ENCODE results near the gene CAMLG.

The CAMLG gene

GRCh38 chr5:134784241-134784920 lies 46.0 kb downstream of the CAMLG start:
- no peak for DNase-seq (ENCODE audit: low read depth)

DNA sequence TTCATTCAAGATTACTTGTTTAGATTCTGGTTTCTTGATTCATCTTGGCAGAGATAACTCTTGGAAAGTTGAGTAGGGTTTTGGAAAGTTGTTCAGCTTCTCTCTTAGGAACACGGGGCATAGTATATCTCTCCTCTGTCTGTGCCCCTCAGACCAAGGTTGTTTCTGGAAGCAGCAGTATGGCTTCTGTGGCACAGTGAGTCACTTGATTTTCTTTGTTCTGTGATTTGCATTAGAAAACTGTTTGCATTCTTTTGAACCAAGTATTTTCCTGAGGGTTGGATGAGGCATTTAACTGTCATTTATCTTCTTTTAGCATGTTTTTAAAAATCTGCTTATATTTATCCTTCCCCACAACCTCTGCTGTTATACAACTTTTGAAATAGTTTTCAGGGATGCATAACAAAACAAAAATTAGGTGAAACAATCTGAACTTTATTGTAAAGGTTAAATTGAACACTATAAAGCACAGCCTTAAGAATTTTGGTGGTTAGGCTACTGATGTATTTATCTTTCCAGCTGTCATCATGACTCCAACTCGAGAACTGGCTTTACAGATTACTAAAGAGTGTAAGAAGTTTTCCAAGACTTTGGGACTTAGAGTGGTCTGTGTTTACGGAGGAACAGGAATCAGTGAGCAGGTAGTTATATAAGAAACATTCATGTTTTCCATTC lies 46.7 kb downstream of the CAMLG start:
- no peak for DNase-seq (ENCODE audit: low read depth)

- DNase-seq (ENCODE audit: low read depth) = no peak
These were observed 49.3 kb downstream of the CAMLG start for GRCh38 chr5:134787692-134788091.

DNA sequence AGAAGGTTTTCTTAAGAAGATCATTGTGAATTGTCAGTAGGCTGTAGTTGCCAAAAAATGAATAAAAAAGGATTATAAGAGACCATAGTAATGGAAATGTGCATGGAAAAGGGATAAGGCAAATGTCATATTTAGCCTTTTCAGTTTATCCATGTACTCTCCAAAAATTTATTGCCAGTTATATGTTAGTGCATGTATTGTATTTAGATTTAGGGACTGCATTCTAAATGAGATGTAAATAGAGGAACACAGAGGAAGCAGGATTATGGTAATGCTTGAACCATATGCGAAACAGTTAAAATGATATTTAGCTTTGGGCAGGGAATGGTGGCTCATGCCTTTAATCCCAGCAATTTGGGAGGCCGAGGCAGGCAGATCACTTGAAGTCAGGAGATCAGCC lies 53.2 kb downstream of the CAMLG start:
- DNase-seq (ENCODE audit: low read depth) = no peak

- no peak for DNase-seq (ENCODE audit: low read depth)
These were observed 53.9 kb downstream of the CAMLG start for GRCh38 chr5:134792286-134792685.

DNA sequence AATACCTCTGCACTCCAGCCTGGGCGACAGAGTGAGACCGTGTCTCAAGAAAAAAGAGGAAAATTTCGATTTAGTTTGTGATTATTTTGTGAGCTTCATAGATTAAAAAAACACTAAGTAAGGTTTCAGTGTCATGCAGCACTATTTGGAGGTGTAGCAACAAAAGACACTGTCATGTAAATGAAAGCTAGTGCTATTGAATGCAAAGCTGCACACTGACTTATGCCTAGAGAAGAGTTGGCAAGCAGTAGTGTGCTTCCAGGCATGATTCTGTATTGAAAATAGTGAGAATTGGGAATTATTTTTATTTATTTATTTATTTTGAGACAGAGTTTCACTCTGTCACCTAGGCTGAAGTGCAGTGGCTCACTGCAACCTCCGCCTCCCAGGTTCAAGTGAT lies 54.8 kb downstream of the CAMLG start:
- no peak for DNase-seq (ENCODE audit: low read depth)

DNA sequence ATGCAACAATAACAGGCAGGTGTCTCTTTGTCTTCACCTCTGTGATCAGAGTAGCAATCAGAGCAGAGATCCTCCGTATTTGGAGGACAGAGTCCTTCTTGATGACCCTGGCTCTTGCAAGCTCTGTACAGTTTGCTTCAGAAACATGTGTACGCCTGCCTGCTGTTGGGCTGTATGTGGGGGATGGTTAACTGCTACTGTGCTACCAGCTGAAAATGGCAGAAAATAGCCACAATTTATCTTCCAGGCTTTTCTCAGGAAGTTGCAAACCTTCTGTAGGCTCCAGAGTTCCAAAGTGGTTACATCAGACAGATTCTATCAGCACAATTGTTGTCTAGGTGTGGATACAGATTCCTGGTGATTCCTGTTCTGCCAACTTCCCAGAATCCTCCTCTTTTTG lies 55.7 kb downstream of the CAMLG start:
- DNase-seq (ENCODE audit: low read depth) = no peak

- no peak for DNase-seq (ENCODE audit: low read depth)
These were observed 56.5 kb downstream of the CAMLG start for GRCh38 chr5:134794819-134795218.

GRCh38 chr5:134798468-134798867 lies 60.1 kb downstream of the CAMLG start:
- no peak for DNase-seq (ENCODE audit: low read depth)
